Measurements from ENCODE around the gene PTOV1.
A peak's percentile ranks its signal among the peaks of the same experiment; 100 is the strongest.
"Not testable (repeated sequence)": the region's sequence is repeated elsewhere in the genome, so short reads cannot be mapped to it uniquely, and the experiment has no call there.

Gene PTOV1

DNA sequence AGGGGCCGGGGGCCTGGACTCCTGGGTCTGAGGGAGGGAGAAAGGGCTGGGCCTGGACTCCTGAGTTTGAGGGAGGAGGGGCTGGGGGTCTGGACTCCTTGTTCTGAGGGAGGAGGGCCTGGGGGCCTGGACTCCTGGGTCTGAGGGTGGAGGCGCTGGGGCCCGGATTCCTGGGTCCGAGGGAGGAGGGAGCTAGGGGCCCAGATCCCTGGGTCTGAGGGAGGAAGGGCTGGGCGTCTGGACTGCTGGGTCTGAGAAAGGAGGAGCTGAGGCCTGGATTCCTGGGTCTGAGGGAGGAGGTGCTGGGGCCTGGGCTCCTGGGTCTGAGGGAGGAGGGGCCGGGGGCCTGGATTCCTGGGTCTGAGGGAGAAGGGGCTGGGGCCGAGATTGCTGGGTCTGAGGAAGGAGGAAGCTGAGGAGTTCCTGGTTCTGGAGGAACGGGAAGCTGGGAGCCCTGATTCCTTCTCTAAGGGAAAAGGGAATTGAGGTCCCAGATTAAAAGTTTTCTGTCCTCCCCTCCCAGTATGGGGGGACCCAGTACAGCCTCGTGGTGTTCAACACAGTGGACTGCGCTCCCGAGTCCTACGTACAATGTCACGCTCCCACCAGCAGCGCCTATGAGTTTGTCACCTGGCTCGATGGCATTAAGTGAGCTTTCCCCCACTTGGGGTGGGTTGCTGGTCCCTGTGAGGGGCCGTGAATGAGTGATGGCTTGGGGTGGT lies 32.1 kb upstream of the PTOV1 start:
- TF ChIP-seq, protein P1, sequence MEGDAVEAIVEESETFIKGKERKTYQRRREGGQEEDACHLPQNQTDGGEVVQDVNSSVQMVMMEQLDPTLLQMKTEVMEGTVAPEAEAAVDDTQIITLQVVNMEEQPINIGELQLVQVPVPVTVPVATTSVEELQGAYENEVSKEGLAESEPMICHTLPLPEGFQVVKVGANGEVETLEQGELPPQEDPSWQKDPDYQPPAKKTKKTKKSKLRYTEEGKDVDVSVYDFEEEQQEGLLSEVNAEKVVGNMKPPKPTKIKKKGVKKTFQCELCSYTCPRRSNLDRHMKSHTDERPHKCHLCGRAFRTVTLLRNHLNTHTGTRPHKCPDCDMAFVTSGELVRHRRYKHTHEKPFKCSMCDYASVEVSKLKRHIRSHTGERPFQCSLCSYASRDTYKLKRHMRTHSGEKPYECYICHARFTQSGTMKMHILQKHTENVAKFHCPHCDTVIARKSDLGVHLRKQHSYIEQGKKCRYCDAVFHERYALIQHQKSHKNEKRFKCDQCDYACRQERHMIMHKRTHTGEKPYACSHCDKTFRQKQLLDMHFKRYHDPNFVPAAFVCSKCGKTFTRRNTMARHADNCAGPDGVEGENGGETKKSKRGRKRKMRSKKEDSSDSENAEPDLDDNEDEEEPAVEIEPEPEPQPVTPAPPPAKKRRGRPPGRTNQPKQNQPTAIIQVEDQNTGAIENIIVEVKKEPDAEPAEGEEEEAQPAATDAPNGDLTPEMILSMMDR (IDR thresholded peaks at IDR 0.05; ENCODE audit: insufficient read depth, low read depth, low read length, missing control alignments): no peak
- peak overlapping the region; percentile 82 for H3K4me3 ChIP-seq (ENCODE audit: low read depth, low read length)
- no peak for DNase-seq (ENCODE audit: low read depth)

DNA sequence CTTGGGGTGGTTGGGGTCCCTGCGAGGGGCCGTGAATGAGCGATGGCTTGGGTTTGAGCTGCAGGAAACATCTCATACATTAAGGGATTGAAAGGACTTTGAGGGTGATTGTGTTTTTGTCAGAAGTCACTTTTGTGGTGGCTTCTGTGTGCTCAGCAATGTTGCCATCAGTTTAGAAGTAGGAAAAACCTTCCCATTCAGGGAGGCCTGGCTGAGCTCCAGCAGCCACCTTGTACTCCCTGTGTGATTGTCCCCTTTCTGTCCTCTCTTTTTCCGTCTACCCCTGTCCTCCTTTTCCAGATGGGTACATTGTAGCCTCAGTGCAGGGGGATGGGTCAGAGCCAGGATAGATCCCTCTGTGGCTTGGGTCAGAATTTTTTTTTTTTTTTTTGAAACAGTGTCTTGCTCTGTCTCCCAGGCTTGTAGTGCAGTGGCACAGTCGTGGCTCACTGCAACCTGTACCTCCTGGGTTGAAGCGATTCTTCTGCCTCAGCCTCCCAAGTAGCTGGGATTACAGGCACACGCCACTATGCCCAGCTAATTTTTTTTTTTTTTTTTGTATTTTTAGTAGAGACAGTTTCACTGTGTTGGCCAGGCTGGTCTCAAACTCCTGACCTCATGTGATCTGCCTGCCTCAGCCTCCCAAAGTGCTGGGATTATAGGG lies 31.4 kb upstream of the PTOV1 start:
- DNase-seq (ENCODE audit: low read depth): not testable (repeated sequence)
- H3K4me3 ChIP-seq (ENCODE audit: low read depth, low read length): peak overlapping the region; percentile 82

GRCh38 chr19:49820125-49820524 lies 30.8 kb upstream of the PTOV1 start:
- DNase-seq (ENCODE audit: low read depth): no peak
- TF ChIP-seq, protein P1 (IDR thresholded peaks at IDR 0.05; ENCODE audit: insufficient read depth, low read depth, low read length, missing control alignments): no peak
- H3K4me3 ChIP-seq (ENCODE audit: low read depth, low read length): no peak overlapping the region

DNA sequence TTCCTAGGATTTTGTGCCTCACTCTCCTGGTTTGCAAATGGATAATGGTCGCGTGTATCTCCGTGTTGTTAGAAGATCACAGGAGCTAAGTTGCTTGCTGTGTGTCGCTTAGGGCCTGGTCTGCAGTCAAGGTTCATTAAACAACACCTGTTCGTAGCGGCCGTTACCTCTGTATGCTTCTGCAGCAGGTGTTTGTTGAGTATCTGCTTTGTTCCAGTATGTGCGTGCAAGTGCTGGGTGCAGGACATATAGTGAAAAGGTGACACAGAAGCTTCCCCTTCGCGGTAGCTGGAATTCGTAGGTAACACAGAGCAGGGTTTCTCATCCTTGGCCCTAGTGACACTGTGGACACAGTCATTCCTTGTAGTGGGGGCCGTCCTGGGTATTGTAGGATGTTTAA lies 27.5 kb upstream of the PTOV1 start:
- H3K4me3 ChIP-seq (ENCODE audit: low read depth, low read length): no peak overlapping the region
- DNase-seq (ENCODE audit: low read depth): no peak
- TF ChIP-seq, protein P1 (IDR thresholded peaks at IDR 0.05; ENCODE audit: insufficient read depth, low read depth, low read length, missing control alignments): no peak

DNA sequence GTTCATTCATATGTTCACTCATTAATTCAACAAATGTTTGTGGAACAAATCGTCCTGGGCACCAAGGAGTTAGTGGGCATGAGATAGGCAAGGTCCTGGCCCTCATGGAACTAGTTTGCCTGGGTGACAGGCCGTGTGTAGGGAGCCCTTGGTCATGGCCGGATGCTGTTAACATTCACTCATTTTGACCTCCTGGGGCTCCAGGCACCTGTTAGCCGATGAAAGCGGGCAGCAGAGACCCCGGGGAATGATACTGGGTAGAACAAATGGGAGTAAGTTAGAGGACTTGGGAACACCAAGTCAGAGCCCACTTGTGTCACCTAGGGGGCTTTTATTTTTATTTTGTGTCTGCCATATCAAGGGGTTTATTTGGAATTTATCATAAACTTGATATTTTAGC lies 26.3 kb upstream of the PTOV1 start:
- TF ChIP-seq, protein P1 (IDR thresholded peaks at IDR 0.05; ENCODE audit: insufficient read depth, low read depth, low read length, missing control alignments): no peak
- no peak for DNase-seq (ENCODE audit: low read depth)
- no peak overlapping the region for H3K4me3 ChIP-seq (ENCODE audit: low read depth, low read length)

DNA sequence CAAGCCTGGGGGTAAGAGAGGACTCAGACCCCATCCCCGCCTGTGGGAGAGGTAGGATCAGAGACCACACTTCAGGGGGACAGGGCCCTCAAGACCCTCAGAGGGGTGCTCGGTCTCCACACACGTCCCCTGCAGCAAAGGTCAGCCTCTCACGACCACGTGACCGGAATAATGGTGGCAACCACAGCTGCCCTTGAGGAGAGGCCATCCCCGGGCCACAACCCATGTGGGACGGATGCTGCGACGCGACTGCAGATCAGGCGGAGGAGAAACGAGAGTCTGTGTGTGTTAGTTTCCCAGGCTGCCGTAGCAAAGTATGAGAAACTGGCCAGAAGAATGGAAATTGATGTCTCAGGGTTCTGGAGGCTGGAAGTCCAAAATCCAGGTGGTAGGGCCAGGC lies 23.9 kb upstream of the PTOV1 start:
- no peak overlapping the region for H3K4me3 ChIP-seq (ENCODE audit: low read depth, low read length)
- no peak for DNase-seq (ENCODE audit: low read depth)
- TF ChIP-seq, protein P1 (IDR thresholded peaks at IDR 0.05; ENCODE audit: insufficient read depth, low read depth, low read length, missing control alignments): no peak

DNA sequence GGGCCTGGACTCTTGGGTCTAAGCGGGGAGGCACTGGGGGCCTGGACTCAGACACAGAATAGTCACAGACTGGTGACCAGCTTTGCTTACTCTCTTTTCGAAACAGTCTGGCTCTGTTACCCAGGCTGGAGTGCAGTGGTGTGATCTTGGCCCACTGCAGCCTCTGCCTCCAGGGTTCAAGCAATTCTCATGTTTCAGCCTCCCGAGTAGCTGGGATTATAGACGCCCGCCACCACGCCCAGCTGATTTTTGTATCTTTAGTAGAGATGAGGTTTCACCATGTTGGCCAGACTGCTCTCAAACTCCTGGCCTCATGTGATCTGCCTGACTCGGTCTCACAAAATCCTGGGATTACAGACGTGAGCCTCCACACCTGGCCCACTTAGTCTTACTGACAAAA lies 21.8 kb upstream of the PTOV1 start:
- TF ChIP-seq, protein P1 (IDR thresholded peaks at IDR 0.05; ENCODE audit: insufficient read depth, low read depth, low read length, missing control alignments): no peak
- DNase-seq (ENCODE audit: low read depth): no peak

More for the DNA sequence above, 21.8 kb upstream of the PTOV1 start:
- H3K4me3 ChIP-seq (ENCODE audit: low read depth, low read length): no peak overlapping the region

All from GM12865 (cell line).